ENCODE results near the gene RGS7.

Gene RGS7

DNA sequence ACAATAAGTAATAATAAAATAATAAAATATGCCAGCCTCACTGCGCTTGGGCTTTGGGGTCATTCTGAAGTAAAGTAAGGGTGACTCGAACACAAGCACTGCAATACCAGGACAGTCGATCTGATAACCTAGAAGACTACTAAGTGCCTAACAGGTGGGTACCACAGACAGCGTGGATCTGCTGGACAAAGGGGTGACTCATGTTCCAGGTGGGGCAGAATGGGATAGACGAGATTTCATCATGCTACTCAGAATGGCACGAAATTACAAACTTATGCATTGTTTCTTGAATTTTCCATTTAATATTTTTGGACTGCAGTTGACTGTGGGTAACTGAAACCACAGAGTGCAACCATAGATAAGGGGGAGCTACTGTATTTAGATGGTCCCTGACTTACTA, 523.9 kb downstream of the RGS7 start:
- TF ChIP-seq, protein P1, sequence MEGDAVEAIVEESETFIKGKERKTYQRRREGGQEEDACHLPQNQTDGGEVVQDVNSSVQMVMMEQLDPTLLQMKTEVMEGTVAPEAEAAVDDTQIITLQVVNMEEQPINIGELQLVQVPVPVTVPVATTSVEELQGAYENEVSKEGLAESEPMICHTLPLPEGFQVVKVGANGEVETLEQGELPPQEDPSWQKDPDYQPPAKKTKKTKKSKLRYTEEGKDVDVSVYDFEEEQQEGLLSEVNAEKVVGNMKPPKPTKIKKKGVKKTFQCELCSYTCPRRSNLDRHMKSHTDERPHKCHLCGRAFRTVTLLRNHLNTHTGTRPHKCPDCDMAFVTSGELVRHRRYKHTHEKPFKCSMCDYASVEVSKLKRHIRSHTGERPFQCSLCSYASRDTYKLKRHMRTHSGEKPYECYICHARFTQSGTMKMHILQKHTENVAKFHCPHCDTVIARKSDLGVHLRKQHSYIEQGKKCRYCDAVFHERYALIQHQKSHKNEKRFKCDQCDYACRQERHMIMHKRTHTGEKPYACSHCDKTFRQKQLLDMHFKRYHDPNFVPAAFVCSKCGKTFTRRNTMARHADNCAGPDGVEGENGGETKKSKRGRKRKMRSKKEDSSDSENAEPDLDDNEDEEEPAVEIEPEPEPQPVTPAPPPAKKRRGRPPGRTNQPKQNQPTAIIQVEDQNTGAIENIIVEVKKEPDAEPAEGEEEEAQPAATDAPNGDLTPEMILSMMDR (IDR thresholded peaks at IDR 0.05): no peak

DNA sequence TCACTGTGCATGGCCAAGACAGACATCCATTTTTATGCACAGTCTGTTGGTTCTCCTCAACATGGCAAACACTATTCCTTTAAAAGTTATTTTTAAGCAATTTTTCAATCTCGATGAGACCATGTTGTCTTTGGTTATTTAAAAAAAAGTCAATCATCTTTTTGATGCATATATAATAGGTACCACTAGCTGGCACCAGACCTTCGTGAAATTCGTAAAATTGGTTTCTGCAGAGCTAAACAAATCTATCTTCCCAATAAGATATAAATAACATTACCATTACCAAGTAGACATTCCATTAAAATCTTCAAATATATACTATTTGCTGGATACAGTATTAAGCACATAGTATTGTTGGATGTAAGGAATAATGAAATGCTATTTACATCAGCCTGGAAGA, 525.1 kb downstream of the RGS7 start:
- TF ChIP-seq, protein P1 (IDR thresholded peaks at IDR 0.05): peak; percentile 34; the same call in 1 of the 2 replicates

DNA sequence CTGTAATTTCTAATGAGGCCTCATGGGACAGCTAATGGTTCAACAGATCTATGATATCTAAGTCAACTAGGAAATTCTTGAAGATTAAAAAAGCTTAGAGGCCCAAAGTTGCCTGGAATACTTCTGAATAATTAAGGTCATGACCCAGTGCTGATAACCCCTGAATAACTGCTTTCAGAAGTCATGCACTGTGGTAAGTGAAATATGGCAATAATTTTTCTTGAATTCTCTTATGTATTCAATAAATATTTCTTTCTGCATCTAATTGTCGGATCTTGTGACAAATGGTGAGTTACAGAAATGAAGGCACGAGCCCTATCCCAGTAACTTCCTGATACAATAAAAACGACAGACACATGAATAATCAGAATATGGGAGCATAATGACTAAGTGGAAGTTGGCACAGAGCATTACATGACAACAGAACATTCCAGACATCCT, 525.8 kb downstream of the RGS7 start:
- TF ChIP-seq, protein P1 (IDR thresholded peaks at IDR 0.05): no peak

DNA sequence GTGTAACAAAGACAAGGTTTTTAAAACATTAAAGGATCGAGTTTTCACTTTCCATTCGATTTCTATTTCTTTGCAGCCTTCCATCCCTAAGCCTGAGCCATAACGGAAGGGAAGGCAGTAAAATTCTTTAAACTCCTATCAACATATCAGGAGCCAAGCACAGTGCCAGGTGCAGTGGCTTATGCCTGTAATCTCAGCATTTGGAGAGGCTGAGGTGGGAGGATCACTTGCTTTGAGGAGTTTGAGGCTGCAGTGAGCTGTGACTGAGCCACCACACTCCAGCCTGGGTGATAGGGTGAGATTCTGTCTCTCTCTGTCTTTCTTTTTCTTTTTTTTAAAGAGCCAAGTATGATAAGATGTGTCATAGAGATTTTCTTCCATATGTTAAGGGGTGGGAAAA, 527.5 kb downstream of the RGS7 start:
- TF ChIP-seq, protein P1 (IDR thresholded peaks at IDR 0.05): no peak

DNA sequence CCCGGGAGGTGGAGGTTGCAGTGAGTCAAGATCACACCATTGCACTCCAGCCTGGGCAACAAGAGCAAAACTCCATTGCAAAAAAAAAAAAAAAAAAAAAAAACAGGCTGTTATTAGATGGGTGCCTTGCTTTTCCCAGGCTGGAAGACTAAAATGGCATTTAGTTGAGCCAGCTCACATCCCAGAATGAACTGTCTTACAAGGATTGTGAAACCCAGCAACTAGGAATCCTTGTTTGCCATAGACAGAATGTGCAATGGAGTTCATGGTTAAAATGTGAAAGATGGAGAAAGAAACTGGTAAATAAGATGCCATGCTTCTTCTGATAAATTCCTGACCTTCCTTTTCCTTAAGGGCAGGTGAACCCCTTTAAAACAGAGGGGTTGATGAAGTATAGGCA, 529.2 kb downstream of the RGS7 start:
- TF ChIP-seq, protein P1 (IDR thresholded peaks at IDR 0.05): no peak

DNA sequence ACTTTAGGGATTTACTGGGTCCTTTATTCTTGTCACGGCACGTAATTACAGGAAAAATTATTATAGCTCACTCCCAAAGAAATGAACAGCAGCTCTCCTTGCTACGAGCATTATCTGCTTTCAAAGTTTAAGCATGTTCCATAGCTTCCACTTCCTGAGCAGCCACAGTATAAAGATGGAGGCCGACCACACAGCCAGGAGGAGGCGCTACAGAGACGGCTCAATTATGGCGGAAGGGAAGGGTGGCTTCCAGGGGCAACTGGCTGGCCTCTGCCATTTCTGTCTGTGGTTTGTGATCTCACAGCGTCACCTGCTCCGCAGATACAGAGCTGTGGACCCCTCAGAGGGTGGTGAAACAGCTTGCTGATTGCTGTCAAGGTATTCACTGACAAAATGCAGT, 532.8 kb downstream of the RGS7 start:
- TF ChIP-seq, protein P1 (IDR thresholded peaks at IDR 0.05): no peak

DNA sequence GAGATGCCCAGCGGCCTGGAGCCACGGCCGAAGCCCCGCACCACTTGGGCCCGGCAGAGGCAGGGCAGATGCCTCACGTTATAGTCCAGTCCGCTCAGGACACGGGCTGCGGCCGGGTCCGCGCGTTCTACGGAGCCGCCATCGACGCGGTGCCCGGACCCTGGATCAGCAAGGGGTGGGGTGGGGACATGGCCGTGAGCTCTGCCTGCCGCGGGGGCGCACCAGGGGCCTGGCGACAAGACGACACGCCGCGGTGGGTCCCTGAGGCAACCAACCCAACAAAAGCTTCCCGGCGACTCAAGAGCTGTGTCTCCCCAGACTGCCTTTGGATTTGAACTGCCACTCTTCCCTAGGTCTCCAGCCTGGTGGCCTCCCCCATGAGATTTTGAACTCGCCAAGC, 533.6 kb downstream of the RGS7 start:
- TF ChIP-seq, protein P1 (IDR thresholded peaks at IDR 0.05): no peak

DNA sequence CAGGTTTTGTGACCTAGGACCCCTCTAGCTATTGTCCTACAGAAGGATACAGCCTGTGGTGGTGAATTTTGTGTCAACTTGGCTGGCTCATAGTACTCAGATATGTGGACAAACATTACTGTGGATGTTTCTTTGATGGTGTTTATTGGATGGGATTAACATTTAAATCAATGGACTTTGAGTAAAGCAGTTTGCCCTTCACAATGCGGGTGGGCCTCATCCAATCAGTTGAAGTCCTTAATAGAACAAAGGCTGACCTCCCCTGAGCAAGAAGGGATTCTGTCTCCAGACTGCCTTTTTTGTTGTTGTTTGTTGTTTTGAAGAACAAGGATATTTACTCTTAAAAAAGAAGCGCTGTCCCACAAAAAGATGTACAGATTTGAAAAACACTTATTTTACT, 535.1 kb downstream of the RGS7 start:
- TF ChIP-seq, protein P1 (IDR thresholded peaks at IDR 0.05): no peak
